ENCODE results near the gene GALNT9.
"Not testable (repeated sequence)": the region's sequence is repeated elsewhere in the genome, so short reads cannot be mapped to it uniquely, and the experiment has no call there.

Gene GALNT9

DNA sequence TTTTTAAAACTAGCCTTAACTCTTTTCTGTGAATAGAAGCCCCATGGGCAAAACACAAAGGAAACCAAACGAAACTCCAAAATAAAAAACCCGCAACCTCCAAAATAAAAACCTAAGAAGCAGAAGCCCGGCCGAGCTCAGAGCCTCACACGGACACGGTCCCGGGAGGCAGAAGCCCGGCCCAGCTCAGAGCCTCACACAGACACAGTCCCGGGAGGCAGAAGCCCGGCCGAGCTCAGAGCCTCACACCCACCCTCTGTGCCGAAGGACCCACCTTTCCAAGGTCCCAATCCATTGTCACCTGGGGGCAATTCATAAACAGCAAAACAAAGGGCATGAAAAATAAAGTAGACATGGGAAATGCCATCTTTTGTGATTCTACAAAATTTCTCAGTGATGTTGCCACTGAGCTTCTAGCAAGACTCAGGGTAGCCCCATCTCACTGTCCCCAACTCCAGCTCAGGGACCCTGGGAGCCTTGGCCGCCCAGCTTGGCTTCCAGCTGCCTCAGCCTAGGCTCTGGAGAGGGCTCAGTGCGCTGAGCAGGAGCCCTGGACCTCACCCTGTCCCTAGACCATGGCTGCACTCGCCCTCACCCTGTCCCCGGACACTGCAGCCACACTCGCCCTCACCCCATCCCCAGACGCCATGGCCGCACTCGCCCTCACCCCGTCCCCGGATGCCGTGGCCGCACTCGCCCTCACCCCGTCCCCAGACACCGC is 82.2 kb downstream of the GALNT9 start:
- ATAC-seq = no peak
- TF ChIP-seq ESRRG (CRISPR knock-in tag; IDR thresholded peaks at IDR 0.05) (no peak), PPARA (CRISPR knock-in tag; IDR thresholded peaks at IDR 0.05; ENCODE audit: borderline replicate concordance) (no peak), ZNF565 (CRISPR knock-in tag; conservative IDR thresholded peaks at IDR 0.05; ENCODE audit: low read depth) (no peak), TOX (CRISPR knock-in tag; IDR thresholded peaks at IDR 0.05; ENCODE audit: borderline replicate concordance) (no peak), OSR1 (CRISPR knock-in tag; IDR thresholded peaks at IDR 0.05) (no peak), TCF4 (CRISPR knock-in tag; IDR thresholded peaks at IDR 0.05; ENCODE audit: borderline replicate concordance) (no peak), ZNF8 (CRISPR knock-in tag; IDR thresholded peaks at IDR 0.05) (no peak), BACH2 (CRISPR knock-in tag; IDR thresholded peaks at IDR 0.05; ENCODE audit: borderline replicate concordance) (no peak), ARNTL (CRISPR knock-in tag; IDR thresholded peaks at IDR 0.05; ENCODE audit: borderline replicate concordance, low read depth) (no peak), SNAI2 (CRISPR knock-in tag; IDR thresholded peaks at IDR 0.05) (no peak), ZFP30 (CRISPR knock-in tag; IDR thresholded peaks at IDR 0.05) (no peak)

DNA sequence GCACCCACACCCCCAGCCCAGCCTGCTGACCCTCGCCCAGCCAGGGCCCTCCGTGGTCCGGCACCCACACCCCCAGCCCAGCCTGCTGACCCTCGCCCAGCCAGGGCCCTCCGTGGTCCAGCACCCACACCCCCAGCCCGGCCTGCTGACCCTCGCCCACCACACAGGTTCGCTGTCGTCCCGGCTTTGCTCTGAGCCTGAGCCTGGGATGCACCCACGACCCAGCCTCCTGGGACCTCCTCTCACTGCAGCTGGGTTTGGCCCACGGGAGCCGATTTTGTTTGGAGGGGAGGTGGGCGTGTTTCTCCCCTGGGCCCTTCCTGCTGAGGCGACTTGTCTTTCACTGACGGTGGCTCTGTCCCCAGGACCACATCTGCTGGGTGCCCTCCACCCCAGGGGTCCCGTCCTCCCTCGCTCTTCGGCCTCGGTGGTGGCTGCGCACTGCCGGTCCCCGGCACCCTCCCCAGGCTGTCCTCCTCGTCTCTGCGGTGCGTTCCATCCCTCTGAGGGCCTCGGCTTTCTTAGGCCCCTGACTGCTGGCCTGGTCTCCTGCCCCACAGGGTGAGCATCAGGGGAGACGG is 83.8 kb downstream of the GALNT9 start:
- ATAC-seq = no peak; the same call in 2 of the 3 replicates
- TF ChIP-seq GLIS3 (CRISPR knock-in tag; IDR thresholded peaks at IDR 0.05) = no peak
- TF ChIP-seq PPARA (CRISPR knock-in tag; IDR thresholded peaks at IDR 0.05; ENCODE audit: borderline replicate concordance) = no peak

DNA sequence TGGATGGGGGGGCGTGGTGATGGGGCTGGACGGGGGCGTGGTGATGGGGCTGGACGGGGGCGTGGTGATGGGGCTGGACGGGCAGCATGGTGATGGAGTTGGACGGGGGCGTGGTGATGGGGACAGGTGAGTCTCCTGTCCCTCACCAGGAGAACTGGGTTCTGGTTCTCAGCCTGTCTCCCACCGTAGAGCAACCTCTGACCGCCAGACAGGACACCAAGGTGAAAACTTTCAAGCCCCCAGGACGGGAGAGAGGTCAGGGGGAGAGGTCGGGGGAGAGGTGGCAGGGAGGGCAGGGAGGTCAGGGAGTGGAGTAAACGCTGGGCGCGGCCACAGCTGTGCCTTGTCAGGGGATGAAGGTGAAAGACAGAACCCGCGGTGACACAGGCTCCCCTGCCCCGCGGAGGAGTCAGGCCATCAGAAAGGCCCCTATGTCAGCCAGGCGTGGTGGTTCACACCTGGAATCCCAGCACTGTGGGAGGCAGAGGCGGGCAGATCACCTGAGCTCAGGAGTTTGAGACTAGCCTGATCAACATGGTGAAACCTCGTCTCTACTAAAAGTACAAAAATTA is 84.6 kb downstream of the GALNT9 start:
- TF ChIP-seq ARNTL (CRISPR knock-in tag; IDR thresholded peaks at IDR 0.05; ENCODE audit: borderline replicate concordance, low read depth) (no peak), GLIS3 (CRISPR knock-in tag; IDR thresholded peaks at IDR 0.05) (no peak), BACH2 (CRISPR knock-in tag; IDR thresholded peaks at IDR 0.05; ENCODE audit: borderline replicate concordance) (no peak), PPARA (CRISPR knock-in tag; IDR thresholded peaks at IDR 0.05; ENCODE audit: borderline replicate concordance) (no peak), ISL1 (CRISPR knock-in tag; IDR thresholded peaks at IDR 0.05) (no peak), ZFP30 (CRISPR knock-in tag; IDR thresholded peaks at IDR 0.05) (no peak), OSR1 (CRISPR knock-in tag; IDR thresholded peaks at IDR 0.05) (no peak), ZNF70 (CRISPR knock-in tag; IDR thresholded peaks at IDR 0.05) (no peak), ZNF8 (CRISPR knock-in tag; IDR thresholded peaks at IDR 0.05) (no peak), ZNF565 (CRISPR knock-in tag; conservative IDR thresholded peaks at IDR 0.05; ENCODE audit: low read depth) (no peak)
- TF ChIP-seq, protein P1, sequence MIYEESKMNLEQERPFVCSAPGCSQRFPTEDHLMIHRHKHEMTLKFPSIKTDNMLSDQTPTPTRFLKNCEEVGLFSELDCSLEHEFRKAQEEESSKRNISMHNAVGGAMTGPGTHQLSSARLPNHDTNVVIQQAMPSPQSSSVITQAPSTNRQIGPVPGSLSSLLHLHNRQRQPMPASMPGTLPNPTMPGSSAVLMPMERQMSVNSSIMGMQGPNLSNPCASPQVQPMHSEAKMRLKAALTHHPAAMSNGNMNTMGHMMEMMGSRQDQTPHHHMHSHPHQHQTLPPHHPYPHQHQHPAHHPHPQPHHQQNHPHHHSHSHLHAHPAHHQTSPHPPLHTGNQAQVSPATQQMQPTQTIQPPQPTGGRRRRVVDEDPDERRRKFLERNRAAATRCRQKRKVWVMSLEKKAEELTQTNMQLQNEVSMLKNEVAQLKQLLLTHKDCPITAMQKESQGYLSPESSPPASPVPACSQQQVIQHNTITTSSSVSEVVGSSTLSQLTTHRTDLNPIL (CRISPR knock-in tag; IDR thresholded peaks at IDR 0.05; ENCODE audit: low read depth) = no peak
- TF ChIP-seq, protein P2, sequence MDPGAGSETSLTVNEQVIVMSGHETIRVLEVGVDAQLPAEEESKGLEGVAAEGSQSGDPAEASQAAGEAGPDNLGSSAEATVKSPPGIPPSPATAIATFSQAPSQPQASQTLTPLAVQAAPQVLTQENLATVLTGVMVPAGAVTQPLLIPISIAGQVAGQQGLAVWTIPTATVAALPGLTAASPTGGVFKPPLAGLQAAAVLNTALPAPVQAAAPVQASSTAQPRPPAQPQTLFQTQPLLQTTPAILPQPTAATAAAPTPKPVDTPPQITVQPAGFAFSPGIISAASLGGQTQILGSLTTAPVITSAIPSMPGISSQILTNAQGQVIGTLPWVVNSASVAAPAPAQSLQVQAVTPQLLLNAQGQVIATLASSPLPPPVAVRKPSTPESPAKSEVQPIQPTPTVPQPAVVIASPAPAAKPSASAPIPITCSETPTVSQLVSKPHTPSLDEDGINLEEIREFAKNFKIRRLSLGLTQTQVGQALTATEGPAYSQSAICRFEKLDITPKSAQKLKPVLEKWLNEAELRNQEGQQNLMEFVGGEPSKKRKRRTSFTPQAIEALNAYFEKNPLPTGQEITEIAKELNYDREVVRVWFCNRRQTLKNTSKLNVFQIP (CRISPR knock-in tag; IDR thresholded peaks at IDR 0.05; ENCODE audit: borderline replicate concordance, low read depth) = no peak
- TF ChIP-seq, protein P3, sequence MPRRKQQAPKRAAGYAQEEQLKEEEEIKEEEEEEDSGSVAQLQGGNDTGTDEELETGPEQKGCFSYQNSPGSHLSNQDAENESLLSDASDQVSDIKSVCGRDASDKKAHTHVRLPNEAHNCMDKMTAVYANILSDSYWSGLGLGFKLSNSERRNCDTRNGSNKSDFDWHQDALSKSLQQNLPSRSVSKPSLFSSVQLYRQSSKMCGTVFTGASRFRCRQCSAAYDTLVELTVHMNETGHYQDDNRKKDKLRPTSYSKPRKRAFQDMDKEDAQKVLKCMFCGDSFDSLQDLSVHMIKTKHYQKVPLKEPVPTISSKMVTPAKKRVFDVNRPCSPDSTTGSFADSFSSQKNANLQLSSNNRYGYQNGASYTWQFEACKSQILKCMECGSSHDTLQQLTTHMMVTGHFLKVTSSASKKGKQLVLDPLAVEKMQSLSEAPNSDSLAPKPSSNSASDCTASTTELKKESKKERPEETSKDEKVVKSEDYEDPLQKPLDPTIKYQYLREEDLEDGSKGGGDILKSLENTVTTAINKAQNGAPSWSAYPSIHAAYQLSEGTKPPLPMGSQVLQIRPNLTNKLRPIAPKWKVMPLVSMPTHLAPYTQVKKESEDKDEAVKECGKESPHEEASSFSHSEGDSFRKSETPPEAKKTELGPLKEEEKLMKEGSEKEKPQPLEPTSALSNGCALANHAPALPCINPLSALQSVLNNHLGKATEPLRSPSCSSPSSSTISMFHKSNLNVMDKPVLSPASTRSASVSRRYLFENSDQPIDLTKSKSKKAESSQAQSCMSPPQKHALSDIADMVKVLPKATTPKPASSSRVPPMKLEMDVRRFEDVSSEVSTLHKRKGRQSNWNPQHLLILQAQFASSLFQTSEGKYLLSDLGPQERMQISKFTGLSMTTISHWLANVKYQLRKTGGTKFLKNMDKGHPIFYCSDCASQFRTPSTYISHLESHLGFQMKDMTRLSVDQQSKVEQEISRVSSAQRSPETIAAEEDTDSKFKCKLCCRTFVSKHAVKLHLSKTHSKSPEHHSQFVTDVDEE (CRISPR knock-in tag; IDR thresholded peaks at IDR 0.05) = no peak
- ATAC-seq = no peak

DNA sequence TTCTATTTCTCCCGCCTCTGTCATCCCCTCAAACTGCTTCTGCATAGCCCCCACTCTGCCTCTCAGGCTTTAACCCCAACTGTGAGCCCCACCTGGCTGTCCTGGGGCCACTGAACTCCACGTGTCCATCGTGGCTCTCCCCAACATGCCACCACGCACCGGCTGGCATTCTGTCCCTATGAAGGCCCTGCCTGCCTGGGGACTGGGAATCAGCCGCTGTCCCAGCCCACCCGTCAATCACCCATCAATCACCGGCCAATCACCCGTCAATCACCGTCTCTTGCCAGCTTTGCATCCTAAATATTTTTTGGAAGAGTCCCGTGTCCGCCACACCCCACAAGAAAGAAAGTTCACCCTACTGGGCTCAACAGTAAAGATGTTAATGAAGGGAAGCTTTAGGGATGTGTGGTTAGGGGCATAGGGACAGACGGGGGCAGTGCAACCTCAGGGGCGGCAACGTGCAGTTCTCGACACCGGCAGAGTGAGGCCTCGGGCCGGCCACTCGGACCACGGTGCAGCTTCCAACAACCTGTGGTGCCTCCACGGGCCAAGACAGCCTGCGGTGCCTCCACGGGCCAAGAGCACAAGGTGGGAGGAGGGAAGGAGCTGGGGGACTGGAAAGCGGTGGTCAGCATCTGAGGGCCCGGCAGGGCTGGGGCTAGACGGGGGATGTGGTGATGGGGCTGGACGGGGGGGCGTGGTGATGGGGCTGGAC is 85.6 kb downstream of the GALNT9 start:
- TF ChIP-seq OSR1 (CRISPR knock-in tag; IDR thresholded peaks at IDR 0.05) (no peak), ZNF70 (CRISPR knock-in tag; IDR thresholded peaks at IDR 0.05) (no peak), ARNTL (CRISPR knock-in tag; IDR thresholded peaks at IDR 0.05; ENCODE audit: borderline replicate concordance, low read depth) (no peak), SNAI2 (CRISPR knock-in tag; IDR thresholded peaks at IDR 0.05) (no peak)
- TF ChIP-seq, protein P3 (CRISPR knock-in tag; IDR thresholded peaks at IDR 0.05) = no peak
- no peak for ATAC-seq

DNA sequence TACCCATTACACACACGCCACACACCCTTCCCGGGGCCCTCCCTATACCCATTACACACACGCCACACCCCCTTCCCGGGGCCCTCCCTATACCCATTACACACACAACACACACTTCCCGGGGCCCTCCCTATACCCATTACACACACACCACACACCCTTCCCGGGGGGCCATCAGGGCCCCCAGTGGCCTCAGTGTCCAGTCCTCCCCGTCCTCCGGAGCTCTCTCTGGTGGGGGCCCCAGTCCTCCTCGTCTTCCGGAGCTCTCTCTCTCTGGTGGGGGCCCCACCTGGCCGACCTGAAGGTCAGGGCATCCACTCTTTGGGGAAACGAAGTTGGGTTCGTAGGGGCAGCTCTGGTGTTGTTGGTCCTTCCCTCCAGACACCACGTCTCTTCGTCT is 86.2 kb downstream of the GALNT9 start:
- ATAC-seq = not testable (repeated sequence)

DNA sequence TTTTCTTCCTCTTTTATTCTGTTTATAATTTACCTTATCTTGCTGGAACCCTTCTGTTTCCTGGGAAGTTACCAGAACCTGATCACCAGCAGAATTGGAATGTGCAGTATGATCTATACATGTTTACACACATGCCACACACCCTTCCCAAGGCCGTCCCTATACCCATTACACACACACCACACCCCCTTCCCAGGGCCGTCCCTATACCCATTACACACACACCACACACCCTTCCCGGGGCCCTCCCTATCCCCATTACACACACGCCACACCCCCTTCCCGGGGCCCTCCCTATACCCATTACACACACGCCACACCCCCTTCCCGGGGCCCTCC is 88.8 kb downstream of the GALNT9 start:
- ATAC-seq = not testable (repeated sequence)
